Heart left ventricle (tissue), 13 donors: ENCODE data around the gene ATP2A1.

Experiments
- CTCF ChIP-seq, 12 donors: fragments of 200-600 bp; sonication (generic) in 4 of 12; IDR thresholded peaks; one replicate each; pipeline versions ENCODE4 v1.5.0 to v1.8.0; 2018 to 2022; ENCODE audit warnings: antibody characterized with exemption in 12 of 12, mild to moderate bottlenecking in 5 of 12
- POLR2A ChIP-seq, 2 donors: fragments of 450-650 bp; IDR thresholded peaks; one replicate each; pipeline ENCODE4 v1.6.1; 2017; ENCODE audit warnings: antibody characterized with exemption in 2 of 2, mild to moderate bottlenecking in 2 of 2, moderate library complexity in 2 of 2
- donor health status: ischemic (EF 13 %, LVEDD 7.1; RV severe dilation, severe dysfunction).
- donor health status: DM: no; HTN: yes; CAD: no.
- donor health status: DM: no; HTN: no; CAD: no.
- donor health status: ischemic (EF 25% LVEDD 6.9; RV normal size, moderate dysfunction).
- donor health status: ischemic (EF 25% LVEDD 5.7; RV mildly dilated, moderate dysfunction).
- donor health status: ischemic (EF 35%, LVEDD 5.7; RV mildly dilated, moderate dysfunction).
- donor health status: nonischemic (EF 11% LVEDD 7.7; RV severe dilation, severe dysfunction).
- donor health status: DM: yes; HTN: yes; CAD: no.
- donor health status: PGD.
- donor health status: ischemic (EF 29% LVEDD 5.4; RV normal size, mild dysfunction).
- donor health status: nonischemic (EF 23%, LVEDD 6.1; RV moderate dilation, normal function).

- TF ChIP-seq CTCF (IDR thresholded peaks at IDR 0.05), result no peak
- no peak for TF ChIP-seq POLR2A (IDR thresholded peaks at IDR 0.05)
Observed at GRCh38 chr16:28901862-28902261, 23.6 kb downstream of the ATP2A1 start.
